T1000 (cell line): ENCODE measurements around the gene NUDCD3.

ENCODE experiments used
- DNase-seq: peaks from one replicate; lab custom pipeline; 2025; ENCODE audit warnings: mixed read lengths; lab: John Stamatoyannopoulos, UW

NUDCD3 gene

DNA sequence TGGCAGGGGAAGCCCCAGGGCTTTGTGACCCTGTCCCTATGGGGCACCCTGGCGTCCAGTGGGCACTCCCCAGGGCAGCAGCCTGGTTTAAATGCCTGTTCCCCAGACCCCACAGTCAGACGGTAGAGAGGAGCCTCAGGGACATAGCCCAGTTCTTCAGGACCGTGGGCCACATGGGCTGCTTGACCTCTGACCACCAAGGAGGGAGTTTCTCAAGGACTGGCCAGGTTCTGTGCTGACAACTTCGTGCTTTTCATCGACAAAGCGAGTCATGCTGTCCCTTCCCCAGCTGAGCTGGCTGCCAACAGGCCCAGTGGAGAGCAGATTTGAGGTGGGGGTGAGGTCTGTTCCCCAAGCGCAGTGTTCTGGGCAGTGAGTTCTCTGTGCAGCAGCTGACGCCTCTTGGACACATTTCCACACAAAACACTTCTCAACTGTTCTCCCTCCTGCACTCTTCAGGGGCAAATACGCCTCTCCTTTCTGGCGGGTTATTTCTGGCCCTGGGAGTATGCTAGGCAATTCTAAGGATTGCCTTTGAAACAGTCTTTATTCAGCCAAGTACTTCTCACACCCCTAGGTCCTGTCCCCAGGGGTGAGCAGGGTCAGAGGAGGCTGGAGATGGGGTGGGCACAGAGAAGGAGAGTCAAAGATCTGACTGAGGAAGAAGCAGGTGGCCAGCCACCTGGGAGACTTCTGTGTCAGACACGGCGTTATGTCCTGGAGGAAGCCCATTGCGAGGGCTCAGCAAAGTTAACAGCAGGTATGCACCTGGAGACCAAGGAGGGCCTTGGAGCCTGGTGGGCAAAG lies 107.8 kb downstream of the NUDCD3 start:
- DNase-seq, result no peak

DNA sequence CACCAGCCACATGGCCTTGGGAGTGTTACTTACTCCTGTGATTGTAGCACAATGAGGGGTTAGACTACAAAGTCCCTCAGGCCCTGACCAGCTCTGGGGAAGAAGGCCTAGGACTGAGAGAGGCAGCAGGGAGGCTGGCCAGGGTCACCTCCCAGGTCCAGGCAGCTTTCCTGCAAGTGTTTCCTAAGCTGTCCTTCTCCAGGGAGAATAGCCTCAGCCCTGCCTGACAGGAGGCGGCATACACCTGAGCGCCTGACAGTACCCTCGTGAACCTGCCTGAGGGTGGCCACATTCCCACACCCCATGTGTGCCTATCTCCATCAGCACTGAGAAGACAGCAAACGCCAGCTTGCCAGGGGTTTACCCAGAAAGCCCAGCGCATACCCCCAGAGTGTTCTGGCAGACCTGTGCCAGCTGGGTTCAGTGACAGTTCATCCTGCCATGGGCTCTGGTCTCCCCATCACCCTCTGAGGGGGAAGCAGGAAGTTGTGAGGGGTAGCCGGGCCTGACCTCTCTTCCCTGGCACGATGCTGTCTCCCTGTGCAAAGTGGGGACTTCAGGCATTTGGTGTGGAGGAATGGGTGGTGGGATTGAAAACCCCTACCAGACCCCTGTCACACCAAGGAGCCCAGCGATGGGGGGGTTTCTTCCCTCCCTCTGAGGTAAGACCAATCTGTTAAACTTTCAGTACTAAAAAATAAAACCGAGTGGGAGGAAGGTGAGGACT lies 108.8 kb downstream of the NUDCD3 start:
- DNase-seq, result no peak

DNA sequence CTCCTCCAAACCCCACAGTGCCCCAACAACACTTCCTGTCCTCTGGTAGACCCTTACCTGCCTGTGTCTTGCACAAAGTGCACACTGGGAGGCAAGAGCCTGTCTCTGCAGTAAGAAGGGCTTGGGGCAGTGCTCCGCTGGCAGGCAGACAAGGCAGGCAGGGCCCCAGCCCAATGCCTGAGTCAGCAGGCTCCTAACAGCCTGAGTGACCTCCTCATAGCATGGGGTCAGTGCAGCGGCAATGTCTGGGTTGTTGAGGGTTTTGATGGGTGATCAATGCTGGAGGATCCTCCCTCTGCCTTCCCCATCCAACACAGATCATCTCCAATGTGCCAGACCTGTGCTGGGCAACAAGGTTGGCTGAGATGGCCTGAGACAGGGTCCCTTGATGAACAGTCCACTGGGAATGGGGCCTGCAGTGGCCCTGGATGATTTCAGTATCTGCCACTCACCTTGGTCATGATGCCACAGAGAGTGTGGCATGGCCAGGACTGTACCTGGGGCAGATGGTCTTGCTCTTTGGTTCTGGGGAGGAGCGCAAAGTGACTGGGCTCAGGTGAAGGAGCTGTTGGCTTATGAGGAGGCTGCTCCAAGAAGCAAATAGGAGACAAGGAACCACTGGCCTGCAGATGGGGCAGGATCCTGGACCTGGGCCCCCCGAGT lies 109.5 kb downstream of the NUDCD3 start:
- no peak for DNase-seq

DNA sequence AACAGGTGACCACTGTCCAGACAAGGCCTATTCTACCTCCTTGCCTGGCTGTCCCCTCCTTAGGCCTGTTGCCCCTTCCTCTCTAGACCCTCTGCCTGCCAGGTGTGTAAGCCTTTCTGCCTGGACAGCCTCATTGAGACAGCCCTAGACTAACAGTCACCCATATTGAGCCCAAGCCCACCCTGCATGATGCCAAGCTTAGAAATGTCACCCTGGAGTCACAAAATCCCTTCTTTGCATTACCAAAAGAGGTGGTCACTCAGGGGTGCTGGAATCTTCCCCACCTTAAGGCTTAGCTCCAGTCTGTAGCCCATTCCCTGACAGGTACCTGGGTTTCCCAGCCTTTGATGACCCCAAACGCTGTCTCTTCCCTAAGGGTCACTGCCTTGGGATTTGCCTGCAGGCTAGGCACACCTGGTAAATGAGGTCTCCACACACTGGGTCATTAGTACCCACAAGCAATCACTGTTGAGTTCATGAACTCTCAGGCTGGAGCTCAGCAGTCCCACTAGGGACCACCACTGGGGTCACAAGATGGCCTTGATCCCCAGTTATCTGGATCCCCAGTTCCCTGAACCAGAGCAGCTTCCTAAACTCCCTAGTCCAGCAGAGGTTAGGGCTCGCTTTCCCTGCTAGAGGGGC lies 110.1 kb downstream of the NUDCD3 start:
- DNase-seq, result no peak

DNA sequence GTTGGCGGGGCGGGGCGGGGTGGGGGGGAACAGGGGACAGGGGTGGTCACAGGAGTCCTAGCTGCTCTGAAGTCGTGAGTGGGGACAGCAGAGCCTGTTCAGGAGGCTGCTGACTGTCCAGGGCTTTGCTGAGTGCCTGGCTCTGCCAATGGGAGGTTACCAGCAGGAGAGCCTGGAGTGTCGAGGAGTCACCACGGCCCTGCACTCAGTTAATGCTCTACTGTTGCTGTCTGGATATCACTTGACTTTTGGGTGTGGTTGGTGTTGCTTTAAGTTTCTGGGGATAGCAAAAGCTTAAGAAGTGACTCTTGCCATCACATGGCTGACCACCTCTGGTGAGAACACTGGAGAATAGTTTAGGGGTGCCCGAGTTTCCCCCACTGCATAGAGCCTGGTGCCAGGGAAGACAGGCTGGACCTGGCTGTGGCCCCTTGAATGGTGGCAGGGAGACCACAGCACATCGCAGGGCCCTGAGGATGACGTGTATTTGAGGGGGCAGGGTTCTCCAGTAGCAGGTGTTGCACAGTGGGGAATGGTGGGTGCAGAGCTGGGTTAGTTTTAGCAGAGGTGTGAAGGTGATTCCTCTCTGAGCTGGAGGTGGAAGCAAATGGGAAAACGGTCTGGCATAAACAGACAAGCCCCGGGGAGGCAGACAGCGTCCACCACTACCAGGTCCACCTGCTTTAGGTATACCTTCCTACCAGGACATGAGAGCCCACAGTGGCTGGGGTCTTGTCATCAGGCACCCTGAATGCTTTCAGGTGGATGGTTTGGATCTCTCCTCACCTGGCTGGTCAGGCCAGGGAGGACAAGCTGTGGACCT lies 110.9 kb downstream of the NUDCD3 start:
- DNase-seq, result no peak

DNA sequence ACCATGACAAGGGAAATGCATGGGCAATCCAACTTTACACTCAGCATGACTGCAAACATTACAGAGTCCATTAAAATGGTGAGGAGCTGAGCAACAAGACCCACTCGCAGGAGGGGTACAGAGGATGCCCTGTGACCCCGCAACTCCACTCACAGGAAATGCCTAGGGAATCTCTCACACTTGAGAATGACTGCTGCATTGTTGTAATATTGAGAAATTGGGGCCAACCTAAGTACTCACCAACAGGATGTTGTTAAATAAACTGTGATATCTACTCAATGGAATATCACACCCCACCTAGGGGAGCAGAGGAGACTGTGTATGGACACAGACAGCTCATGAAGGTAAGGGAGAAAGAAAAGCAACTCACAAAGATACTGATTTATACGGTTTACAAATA lies 111.7 kb downstream of the NUDCD3 start:
- no peak for DNase-seq

DNA sequence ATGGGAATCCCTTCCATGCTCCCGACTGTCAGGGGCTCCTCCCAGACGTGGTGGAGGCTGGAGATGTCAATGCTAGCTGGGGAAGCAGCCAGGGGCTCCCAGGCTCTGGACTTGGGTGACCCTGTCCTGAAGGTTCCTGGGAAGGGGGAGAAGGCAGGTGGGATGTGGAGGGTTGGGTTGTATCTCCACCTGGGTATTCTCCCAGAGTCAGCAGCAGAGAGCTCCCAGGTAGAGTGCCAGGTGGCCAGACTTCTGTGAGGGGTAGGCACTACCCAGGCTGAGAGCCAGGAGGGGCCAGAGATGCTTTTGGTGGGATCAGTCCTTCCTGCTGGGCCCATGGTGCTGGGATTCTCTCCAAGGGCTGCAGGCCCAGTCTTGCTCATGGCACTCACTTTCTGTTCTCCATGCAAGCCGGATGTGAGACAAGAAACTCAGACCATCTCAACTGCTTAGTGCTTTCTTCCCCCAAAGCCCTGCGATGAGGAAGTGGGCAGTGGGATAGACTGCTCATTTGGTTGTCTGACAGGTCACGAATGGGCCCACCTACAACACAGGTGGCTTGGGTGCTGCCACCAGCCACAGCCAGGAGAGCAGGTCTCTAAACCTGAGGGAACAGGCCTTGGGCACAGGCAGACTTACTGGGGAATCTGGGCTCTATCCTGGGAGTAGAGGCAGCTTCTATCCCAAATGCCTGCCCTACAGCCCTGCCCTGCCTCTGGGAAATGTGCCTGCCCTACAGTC lies 112.6 kb downstream of the NUDCD3 start:
- no peak for DNase-seq

DNA sequence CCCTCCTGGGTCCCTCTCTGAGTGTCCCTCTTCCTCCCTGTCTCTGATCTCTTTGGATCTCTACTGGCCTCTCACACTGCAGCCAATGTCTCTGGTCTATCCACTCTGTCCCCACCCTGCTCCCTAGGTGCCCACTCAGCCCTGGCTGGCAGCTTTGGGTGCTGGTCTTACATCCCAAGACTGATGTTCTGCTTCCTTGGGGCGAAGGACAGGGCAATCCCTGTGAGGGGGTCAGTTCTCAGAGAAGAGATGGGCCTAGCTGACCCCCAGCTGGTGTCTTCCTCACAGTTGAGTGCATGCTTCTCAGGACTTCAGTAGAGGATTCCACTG lies 113.4 kb downstream of the NUDCD3 start:
- DNase-seq, result no peak

DNA sequence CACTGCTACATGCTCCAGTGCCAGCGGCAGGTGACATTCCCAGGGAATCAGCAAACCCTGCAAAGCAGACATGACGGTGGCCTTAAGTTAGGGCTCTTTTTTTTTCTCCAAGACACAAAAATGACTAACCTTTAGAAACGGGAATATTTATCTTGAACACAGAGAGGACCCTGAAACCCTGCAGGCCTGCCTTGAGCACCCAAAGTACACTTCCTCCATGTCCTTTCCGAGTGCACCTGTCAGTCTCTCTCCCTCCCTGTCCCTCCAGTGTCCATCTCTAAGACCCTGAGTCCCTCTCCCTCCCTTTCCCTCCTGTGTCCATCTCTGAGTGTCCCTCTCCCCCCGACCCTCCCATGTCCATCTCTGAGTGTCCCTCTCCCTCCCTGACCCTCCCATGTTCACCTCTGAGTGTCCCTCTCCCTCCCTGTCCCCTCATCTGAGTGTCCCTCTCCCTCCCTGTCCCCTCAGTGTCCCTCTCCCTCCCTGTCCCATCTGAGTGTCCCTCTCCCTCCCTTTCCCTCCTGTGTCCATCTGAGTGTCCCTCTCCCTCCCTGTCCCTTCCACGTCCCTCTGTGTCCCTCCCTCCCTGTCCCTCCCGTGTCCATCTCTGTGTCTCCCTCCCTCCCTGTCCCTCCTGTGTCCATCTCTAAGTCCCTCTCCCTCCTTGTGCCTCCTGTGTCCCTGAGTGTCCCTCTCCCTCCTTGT lies 113.9 kb downstream of the NUDCD3 start:
- no peak for DNase-seq

DNA sequence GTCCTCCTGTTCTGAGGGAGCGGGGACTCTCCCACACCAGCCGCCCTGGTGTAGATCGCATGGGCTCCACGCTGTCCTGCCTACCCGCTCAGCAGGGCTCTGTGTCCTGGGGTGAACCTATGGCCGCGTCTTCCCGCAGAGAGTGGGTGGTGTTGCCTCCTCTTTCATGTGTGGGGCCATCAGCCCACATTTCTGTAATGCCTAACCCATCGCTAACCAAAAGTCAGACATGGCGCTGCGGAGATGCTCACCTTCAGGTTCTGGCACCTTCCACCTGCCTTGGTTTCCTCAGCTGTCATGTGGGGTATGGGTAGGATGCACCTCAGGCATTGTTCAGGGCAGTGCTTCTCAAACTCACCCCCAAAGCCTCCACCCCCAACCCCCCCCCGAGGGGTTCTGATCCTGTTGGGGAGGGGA lies 114.5 kb downstream of the NUDCD3 start:
- no peak for DNase-seq

DNA sequence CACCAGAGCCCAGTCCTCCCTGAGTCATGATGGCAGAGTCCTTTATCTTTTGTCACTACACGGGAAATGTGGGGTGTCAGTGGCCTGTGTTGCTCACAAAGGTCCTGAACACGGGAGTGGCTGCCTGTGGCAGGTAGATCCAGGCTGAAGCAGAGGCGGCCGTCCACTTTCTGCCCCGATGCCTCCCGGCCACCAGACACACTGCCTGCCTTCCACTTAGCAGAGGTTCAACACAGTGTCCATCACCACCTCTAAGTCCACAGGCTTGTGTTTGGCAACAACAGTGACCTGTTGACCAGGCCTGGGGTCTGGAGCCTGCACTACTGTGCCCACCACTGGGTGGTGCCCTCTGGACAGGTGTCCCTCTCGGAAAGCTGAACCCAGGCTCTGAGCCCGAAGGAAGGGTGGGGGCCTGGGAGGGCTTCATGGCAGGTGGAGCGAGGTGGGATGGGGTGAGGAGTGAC lies 115.2 kb downstream of the NUDCD3 start:
- DNase-seq, result no peak

DNA sequence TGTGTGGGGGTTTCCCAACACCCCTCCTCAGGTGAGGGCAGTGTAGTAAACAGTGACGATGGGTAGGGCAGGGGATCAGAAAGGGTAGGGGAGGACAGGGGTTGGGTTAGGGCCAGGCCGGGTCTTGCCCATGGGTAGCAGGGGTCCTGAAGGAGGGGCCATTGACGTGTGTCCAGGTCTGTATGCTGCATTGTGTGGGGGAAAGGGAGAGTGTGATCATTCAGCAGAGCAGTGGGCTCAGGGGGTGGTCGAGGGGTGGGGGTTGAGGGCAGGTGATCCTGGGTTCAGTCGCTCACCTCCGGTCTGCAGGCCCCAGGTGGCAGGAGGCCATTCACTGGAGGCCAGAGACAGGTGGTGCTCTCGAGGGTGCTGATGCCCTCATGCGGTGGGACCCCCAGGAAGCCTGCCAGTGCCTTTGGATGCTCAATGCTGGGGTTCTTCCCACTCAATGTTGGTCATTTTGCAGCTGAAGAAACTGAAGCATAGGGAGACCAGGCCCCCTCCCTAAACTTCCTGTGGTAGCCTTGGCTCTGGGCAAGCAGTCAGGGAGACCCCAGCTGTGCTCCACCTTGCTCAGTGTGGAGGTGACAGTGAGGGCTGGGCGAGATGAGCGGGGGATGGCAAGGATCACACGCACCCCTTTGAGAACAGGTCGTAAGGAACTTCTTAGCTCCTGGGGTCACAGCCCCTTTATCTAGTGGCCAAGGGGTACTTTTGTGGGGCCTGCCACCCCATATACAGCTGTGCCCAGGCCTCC lies 116.3 kb downstream of the NUDCD3 start:
- no peak for DNase-seq

DNA sequence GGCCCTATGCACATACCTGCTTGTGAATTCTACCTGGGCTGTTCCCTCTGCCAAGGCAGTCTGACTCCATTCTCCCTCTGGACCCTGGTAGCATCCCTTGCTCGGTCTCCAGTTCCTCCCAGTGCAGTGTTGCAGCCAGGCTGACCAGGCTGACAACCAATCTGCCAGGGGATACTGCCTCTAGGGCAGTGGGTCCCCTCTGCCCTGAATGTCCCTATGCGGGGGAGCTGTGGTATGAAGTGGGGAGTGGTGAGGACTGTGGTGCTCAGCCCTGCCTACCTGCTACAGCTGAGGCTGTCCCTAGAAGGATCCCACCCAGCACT lies 117.1 kb downstream of the NUDCD3 start:
- no peak for DNase-seq

DNA sequence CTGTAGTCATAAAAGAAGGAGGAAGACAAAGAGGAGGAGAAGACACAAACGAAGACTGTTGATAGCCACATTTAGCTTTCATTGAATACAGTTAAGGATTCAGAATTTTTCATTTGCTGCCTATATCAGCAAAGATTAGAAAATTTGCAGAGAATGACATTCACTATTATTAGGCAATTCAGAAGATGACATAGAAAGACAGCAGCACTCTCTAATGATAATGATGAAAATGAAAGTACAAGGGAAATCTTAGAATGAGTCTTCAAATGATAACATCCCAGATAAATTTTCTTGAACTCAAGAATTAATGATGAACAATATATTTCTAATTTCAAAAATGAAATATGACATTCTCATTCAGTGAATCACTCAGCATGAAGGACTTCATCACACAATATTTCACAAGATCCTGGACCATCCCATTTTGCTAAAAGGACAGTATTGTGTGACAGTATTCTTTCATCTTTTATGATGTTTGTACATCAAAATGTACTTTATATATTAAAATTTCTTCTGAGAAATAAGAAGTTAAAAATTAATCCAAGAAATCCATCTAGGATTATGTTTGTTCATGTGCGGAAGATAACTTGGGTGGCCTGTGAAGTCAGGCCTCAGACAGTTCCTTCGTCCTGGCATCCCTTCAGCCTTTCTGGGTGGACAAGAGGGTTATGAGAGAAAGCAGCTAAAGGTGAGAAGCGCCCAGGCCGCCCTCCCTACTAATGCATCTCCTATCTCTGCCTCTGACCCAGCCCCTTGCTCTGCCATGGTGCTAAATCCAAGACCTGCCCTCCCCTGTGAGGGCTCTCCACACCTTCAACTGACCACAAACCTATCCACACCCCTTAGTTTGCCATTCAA lies 117.7 kb downstream of the NUDCD3 start:
- no peak for DNase-seq

DNA sequence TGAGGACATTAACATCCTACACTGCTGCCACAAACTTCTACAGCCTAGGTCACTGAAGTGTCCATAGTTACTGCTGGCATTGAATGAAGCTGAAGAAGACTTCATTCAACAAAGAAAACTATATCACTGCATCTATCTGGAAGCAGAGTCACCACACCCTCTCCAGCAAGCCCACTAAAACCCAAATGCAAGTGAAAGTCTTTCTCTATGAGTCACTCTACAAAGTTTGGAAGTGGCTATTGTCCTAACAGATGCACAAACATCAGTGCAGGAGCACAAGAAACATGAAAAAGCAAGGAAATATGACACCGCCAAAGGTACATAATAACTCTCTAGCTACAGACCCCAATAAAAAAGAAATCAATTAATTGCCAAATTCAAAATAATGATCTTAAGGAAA lies 121.6 kb downstream of the NUDCD3 start:
- no peak for DNase-seq

DNA sequence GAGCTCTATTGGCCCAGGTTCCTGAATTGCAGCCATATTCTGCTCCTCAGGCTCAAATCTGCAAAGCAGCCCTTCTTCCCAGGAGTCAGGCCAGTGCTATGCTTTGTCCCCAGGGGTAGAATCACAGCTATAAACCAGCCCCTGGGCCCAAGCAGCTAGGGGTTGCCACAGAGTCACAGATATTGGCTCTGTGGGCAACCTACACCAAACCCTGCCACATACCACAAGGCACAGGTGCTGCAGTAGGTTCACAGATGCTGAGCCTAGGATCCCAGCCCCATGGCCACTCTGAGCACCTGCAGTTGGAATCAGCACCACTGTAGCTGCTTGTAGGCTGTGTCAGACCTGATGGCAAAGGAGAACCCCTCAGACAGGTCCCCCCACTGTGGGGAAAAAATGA lies 122.0 kb downstream of the NUDCD3 start:
- no peak for DNase-seq

DNA sequence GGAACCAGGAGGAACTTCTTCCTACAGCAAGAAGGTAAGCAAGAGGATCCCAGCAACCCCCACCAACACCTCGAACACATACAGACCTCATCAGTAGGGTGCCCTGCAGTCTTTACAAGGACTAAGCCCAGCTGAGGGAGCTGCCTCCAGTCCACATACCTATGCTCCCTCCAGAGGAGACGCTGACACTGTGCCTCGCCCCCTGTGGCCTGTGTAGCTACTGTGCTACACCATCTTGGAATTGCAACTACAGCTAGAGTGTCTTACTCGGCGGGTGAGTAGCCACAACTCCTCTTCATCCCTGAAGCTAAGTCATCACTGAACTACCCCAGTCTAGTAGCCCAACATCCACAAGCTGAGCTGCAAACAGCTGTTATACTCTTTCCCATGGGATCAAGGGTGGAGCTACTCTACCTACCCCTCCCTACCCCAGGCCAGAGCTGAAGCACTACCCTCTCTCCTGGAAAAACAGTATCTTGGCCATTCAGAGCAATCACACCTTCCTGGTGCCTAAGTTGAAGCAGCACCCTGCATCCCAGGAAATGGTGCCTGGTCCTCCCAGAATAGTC lies 122.9 kb downstream of the NUDCD3 start:
- no peak for DNase-seq

DNA sequence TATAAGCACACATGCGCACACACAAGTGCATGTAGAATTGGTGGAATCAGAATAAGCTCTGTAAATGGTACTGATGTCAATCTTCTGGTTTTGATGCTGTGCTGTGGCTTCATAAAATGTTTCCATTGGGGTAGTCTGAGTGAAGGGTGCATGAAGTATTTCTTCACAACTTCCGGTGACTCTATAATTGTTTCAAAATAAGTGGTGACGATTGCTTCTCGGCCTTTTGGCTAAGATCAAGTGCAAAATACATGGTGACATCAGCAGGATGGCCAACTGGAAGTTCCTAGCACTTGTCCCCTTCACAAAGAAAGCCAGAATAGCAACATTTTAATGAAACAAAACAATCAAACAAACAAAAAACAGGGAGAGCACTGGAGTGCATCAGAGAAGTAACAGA lies 123.5 kb downstream of the NUDCD3 start:
- no peak for DNase-seq
